Natural killer cell (primary cell): ENCODE results near the gene LRP1-AS. TPM values are rescaled to one million over a fixed set of nuclear protein-coding genes. Genes with fewer than 3 reads are reported as not detected.

ENCODE experiments used
- ATAC-seq, 3 donors: fragments of 150-1000 bp in 2 of 3; fragments of 200-7000 bp in 1 of 3; cut with Tn5 transposase; 1 replicate in 1 of 3; 2 replicates in 2 of 3; pipeline ENCODE4 v1.10.0; 2021; ENCODE audit warnings: mild to moderate bottlenecking in 2 of 3, moderate library complexity in 2 of 3
- DNase-seq, 2 donors: peaks; one replicate each; pipeline versions ENCODE4 v3.0.0 to v3.0.0-alpha.2; 2013 to 2021; ENCODE audit warnings: mixed read lengths in 1 of 2
- H3K27ac ChIP-seq: one replicate; pipeline ENCODE4 v1.5.1; 2013; ENCODE audit warnings: mild to moderate bottlenecking, low read length
- H3K27me3 ChIP-seq: one replicate; pipeline ENCODE4 v1.6.1; 2013; ENCODE audit warnings: low read length; ENCODE audit not compliant: control insufficient read depth, insufficient read depth
- H3K36me3 ChIP-seq: one replicate; pipeline ENCODE4 v1.6.1; 2013; ENCODE audit warnings: low read length; ENCODE audit not compliant: control insufficient read depth, insufficient read depth
- H3K4me1 ChIP-seq: one replicate; pipeline ENCODE4 v1.6.1; 2013; ENCODE audit warnings: low read length; ENCODE audit not compliant: control insufficient read depth, insufficient read depth
- H3K4me3 ChIP-seq: one replicate; pipeline ENCODE4 v1.5.1; 2013; ENCODE audit warnings: low read length
- H3K9me3 ChIP-seq: one replicate; pipeline ENCODE4 v1.6.1; 2013; ENCODE audit warnings: low read length; ENCODE audit not compliant: control insufficient read depth, insufficient read depth
- H3K27ac Mint-ChIP-seq, 2 donors: one replicate each; pipeline ENCODE4 v1.8.0; 2022; ENCODE audit warnings: mild to moderate bottlenecking in 2 of 2, mixed read lengths in 2 of 2, moderate library complexity in 1 of 2
- H3K27me3 Mint-ChIP-seq, 2 donors: one replicate each; pipeline ENCODE4 v1.8.0; 2022; ENCODE audit warnings: low read depth in 2 of 2, mixed read lengths in 2 of 2
- H3K36me3 Mint-ChIP-seq: one replicate; pipeline ENCODE4 v1.8.0; 2022; ENCODE audit warnings: mixed read lengths
- H3K4me1 Mint-ChIP-seq, 2 donors: one replicate each; pipeline ENCODE4 v1.8.0; 2022; ENCODE audit warnings: mixed read lengths in 2 of 2
- H3K4me3 Mint-ChIP-seq: one replicate; pipeline ENCODE4 v1.8.0; 2022; ENCODE audit warnings: mild to moderate bottlenecking, moderate library complexity, mixed read lengths
- H3K9me3 Mint-ChIP-seq, 2 donors: one replicate each; pipeline ENCODE4 v1.8.0; 2022; ENCODE audit warnings: mixed read lengths in 2 of 2
- WGBS: methylation state at CpG from one replicate; pipeline ENCODE4 v1.1.7; 2013; ENCODE audit warnings: missing lambda C conversion rate; ENCODE audit not compliant: insufficient coverage; 5-methylcytosine and 5-hydroxymethylcytosine counted together
- intact Hi-C: fragments of 100-400 bp; cut with micrococcal nuclease; formaldehyde crosslinking; loops from one replicate; pipeline ENCODE4 v1.14.2; 2022
- total RNA-seq, 4 donors: library from RNA; stranded (reverse); fragments of 120-200 nt in 1 of 4; gene quantifications; one replicate each; pipeline versions ENCODE4 v1.2.3 to v1.2.4, GENCODE V29; 2013 to 2022
- TF ChIP-seq, protein P1 (sequence below): fragments of 200-600 bp; IDR thresholded peaks from one replicate; pipeline ENCODE4 v1.8.0; 2022; ENCODE audit warnings: antibody characterized with exemption

The LRP1-AS gene
- total RNA-seq, 3 donors from 2014 or later (not counting 1 experiment from before 2014, with no cell fraction given), result not detected

DNA sequence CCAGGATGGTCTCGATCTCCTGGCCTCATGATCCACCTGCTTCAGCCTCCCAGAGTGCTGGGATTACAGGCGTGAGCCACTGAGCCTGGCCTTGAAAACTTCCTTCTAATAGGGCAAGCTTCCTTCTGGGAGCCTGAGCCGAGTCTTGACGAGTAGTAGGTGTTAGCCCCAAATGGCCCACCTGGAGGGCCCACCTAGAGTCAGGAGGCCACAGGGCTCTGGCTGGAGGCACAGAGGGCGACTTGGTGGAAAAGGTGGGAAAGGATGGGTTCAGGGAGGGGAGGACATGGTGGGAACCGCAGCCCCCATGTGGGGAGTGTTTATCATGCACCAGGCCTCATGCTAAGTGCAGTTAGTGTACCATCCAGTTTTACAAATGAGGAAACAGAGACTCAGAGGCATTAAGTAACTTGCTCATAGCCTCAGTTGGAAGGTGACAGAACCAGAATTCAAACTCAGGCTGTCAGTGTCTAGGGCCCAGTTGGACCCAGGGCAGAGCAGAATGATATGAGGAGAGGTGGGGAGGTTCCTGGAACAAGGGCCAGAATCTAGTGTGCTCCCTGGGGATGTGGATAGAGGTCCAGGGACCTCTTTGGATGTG is 3.1 kb upstream of the LRP1-AS start:
- no peaks in the 10 kb centered on the region for H3K27me3 ChIP-seq
- H3K27ac ChIP-seq, result no peak overlapping the region
- Mint-ChIP-seq H3K27ac (no peak overlapping the region), H3K4me1 (peaks cover 0 to 4% of the 10 kb centered on the region in 2 donors), H3K27me3 (no peaks in the 10 kb centered on the region), H3K4me3 (no peak overlapping the region), H3K36me3 (no peaks in the 10 kb centered on the region), H3K9me3 (no peaks in the 10 kb centered on the region)
- H3K36me3 ChIP-seq, result no peaks in the 10 kb centered on the region
- TF ChIP-seq, protein P1, sequence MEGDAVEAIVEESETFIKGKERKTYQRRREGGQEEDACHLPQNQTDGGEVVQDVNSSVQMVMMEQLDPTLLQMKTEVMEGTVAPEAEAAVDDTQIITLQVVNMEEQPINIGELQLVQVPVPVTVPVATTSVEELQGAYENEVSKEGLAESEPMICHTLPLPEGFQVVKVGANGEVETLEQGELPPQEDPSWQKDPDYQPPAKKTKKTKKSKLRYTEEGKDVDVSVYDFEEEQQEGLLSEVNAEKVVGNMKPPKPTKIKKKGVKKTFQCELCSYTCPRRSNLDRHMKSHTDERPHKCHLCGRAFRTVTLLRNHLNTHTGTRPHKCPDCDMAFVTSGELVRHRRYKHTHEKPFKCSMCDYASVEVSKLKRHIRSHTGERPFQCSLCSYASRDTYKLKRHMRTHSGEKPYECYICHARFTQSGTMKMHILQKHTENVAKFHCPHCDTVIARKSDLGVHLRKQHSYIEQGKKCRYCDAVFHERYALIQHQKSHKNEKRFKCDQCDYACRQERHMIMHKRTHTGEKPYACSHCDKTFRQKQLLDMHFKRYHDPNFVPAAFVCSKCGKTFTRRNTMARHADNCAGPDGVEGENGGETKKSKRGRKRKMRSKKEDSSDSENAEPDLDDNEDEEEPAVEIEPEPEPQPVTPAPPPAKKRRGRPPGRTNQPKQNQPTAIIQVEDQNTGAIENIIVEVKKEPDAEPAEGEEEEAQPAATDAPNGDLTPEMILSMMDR, result no peak
- DNase-seq (no peak), ATAC-seq (no peak)
- intact Hi-C loops, result no loop called here
- H3K4me3 ChIP-seq, result no peak overlapping the region
- peaks cover 23% of the 10 kb centered on the region for H3K4me1 ChIP-seq
- no peaks in the 10 kb centered on the region for H3K9me3 ChIP-seq
- 89% methylated on average over 6 of the region's 6 CpGs for WGBS

DNA sequence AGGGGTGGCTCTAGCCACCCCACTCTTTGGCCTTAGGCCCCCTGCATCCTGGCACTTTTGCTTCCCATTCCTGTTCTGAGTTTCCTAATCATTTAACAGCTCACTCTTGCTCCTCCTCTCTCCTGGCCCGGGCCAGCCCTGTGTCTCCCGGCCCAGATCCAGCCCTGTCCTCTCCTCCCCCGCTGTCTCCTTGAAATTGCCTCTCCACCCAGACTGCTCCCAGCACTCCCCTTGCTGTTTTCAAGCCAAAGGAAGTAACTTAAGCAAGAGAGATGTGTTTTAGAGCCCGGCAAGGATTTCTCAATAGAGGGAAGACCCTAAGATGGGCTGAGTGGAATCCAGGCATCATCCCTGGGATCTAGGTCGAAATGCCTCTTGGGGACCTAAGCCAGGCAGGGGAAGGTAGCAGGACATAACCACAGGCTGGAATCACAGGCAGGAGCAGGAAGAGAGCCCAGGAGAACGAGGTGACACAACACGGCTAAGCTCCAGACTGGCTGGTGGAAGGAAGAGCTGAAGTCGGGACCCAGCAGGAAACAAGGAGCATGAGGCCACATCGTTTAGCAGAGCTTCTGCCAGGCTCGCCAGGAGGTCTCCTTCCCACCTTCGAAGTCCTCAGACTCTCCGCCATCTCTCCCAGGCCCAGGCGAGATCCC is 2.0 kb upstream of the LRP1-AS start:
- no peak for ATAC-seq
- Mint-ChIP-seq H3K36me3 (no peaks in the 10 kb centered on the region), H3K27ac (no peak overlapping the region), H3K4me1 (no peaks in the 10 kb centered on the region), H3K9me3 (no peaks in the 10 kb centered on the region), H3K27me3 (no peaks in the 10 kb centered on the region), H3K4me3 (no peak overlapping the region)
- H3K4me1 ChIP-seq, result peaks cover 19% of the 10 kb centered on the region
- WGBS, result 83% methylated on average over 13 of the region's 13 CpGs
- no peaks in the 10 kb centered on the region for H3K9me3 ChIP-seq
- H3K4me3 ChIP-seq, result no peak overlapping the region
- H3K27me3 ChIP-seq, result no peaks in the 10 kb centered on the region
- intact Hi-C loops, result no loop called here
- no peak for DNase-seq
- no peak overlapping the region for H3K27ac ChIP-seq
- no peaks in the 10 kb centered on the region for H3K36me3 ChIP-seq
- TF ChIP-seq, protein P1, result no peak

DNA sequence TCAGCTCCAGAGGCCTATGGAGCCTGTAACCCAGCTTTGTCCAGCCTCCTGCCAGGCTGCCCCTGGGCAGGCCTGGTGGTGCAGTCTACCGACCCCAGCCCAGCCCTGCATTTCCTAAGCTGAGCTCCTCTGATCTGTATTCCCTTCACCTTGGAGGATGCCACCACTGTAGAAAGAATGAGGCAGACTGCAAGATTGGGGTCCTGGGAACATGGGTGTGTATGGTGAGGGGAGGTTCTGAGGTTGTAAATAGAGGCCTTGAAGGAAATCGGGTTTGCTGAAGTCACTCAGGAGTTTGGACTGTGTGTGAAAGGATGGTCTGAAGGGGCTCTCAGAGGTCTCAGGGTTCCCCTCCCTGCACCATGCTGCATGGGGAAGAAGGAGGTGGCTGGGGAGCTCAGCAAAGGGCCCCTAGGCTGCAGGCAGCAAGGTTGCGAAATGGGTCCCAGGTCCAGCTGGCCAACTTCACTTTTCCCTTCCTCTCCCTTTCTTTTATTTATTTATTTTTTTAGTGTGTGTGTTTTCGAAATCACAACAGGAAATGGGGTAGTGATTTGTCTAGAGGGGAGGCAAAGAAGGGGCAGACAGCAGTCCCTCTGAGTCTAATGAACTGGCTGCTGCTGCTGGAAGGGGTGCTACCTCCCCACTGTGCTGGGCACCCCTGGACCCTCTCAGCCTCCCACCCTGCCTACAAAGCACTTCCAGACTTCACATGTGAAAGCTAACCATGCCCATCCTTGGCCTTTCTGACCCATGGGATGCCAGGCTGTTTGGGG is 1.2 kb upstream of the LRP1-AS start:
- no peak overlapping the region for H3K27ac ChIP-seq
- no peaks in the 10 kb centered on the region for H3K9me3 Mint-ChIP-seq

More for the DNA sequence above, 1.2 kb upstream of the LRP1-AS start:
- H3K4me1 Mint-ChIP-seq, result no peaks in the 10 kb centered on the region
- no peak overlapping the region for H3K4me3 Mint-ChIP-seq
- no peaks in the 10 kb centered on the region for H3K27me3 Mint-ChIP-seq
- DNase-seq, result no peak
- Histone ChIP-seq H3K4me1 (peaks cover 17% of the 10 kb centered on the region), H3K4me3 (no peak overlapping the region), H3K27me3 (no peaks in the 10 kb centered on the region), H3K36me3 (no peaks in the 10 kb centered on the region), H3K9me3 (no peaks in the 10 kb centered on the region)
- TF ChIP-seq, protein P1, result no peak
- 80% methylated on average over 2 of the region's 4 CpGs for WGBS
- intact Hi-C loops, result no loop called here
- no peak for ATAC-seq
- H3K36me3 Mint-ChIP-seq, result no peaks in the 10 kb centered on the region
- no peak overlapping the region for H3K27ac Mint-ChIP-seq
